ENCODE results near the gene HBA1.

DNA sequence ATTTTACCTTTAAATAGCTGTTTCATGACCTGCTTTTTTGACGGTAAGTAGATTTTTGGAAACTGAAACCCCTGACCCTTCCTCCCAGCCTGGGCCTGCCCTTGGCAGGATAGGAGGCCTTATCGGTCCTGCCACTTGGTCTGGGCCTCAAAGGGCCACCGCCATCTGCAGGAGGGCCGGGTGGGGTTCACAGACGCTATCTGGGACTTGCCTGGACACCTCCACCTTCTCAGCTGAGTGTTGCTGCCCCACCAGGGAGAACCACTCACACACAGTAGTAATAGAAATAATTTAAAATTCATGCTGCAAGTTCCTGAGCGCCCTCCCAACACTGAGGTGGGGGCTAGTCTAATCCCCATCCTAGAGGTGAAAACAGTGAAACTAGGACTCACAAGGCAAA lies 33.4 kb upstream of the HBA1 start:
- no peak for TF ChIP-seq POLR2A (IDR thresholded peaks at IDR 0.05)
- no peak for TF ChIP-seq CTCF (IDR thresholded peaks at IDR 0.05)

Measured in Peyer's patch (tissue), 4 donors.